ENCODE results near the gene SLU7. TPM values are rescaled to one million over a fixed set of nuclear protein-coding genes. Genes with fewer than 3 reads are reported as not detected.

Gene SLU7
- total RNA-seq, 1 donor from 2014 or later, result 41.2 TPM

GRCh38 chr5:160434022-160434531 lies 15.2 kb upstream of the SLU7 start:
- TF ChIP-seq, protein P1, sequence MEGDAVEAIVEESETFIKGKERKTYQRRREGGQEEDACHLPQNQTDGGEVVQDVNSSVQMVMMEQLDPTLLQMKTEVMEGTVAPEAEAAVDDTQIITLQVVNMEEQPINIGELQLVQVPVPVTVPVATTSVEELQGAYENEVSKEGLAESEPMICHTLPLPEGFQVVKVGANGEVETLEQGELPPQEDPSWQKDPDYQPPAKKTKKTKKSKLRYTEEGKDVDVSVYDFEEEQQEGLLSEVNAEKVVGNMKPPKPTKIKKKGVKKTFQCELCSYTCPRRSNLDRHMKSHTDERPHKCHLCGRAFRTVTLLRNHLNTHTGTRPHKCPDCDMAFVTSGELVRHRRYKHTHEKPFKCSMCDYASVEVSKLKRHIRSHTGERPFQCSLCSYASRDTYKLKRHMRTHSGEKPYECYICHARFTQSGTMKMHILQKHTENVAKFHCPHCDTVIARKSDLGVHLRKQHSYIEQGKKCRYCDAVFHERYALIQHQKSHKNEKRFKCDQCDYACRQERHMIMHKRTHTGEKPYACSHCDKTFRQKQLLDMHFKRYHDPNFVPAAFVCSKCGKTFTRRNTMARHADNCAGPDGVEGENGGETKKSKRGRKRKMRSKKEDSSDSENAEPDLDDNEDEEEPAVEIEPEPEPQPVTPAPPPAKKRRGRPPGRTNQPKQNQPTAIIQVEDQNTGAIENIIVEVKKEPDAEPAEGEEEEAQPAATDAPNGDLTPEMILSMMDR (IDR thresholded peaks at IDR 0.05; ENCODE audit: insufficient read depth, low read length, poor library complexity, severe bottlenecking), result no peak
- Histone ChIP-seq H3K36me3 (ENCODE audit: control insufficient read depth, insufficient read depth, low read length) (peaks cover 2% of the 10 kb centered on the region), H3K4me3 (ENCODE audit: low read depth, low read length) (no peak overlapping the region), H3K27me3 (ENCODE audit: control insufficient read depth, insufficient read depth, low read length) (no peaks in the 10 kb centered on the region)
- DNase-seq (ENCODE audit: low read depth), result peak; percentile 90

GRCh38 chr5:160432787-160433186 lies 13.9 kb upstream of the SLU7 start:
- H3K4me3 ChIP-seq (ENCODE audit: low read depth, low read length), result no peak overlapping the region
- H3K27me3 ChIP-seq (ENCODE audit: control insufficient read depth, insufficient read depth, low read length), result no peaks in the 10 kb centered on the region
- H3K36me3 ChIP-seq (ENCODE audit: control insufficient read depth, insufficient read depth, low read length), result peaks cover 2% of the 10 kb centered on the region
- no peak for DNase-seq (ENCODE audit: low read depth)
- TF ChIP-seq, protein P1 (IDR thresholded peaks at IDR 0.05; ENCODE audit: insufficient read depth, low read length, poor library complexity, severe bottlenecking), result no peak

- Histone ChIP-seq H3K36me3 (ENCODE audit: control insufficient read depth, insufficient read depth, low read length) (peaks cover 2% of the 10 kb centered on the region), H3K27me3 (ENCODE audit: control insufficient read depth, insufficient read depth, low read length) (no peaks in the 10 kb centered on the region), H3K4me3 (ENCODE audit: low read depth, low read length) (no peak overlapping the region)
- no peak for DNase-seq (ENCODE audit: low read depth)
- TF ChIP-seq, protein P1 (IDR thresholded peaks at IDR 0.05; ENCODE audit: insufficient read depth, low read length, poor library complexity, severe bottlenecking), result no peak
Observed at GRCh38 chr5:160432196-160432595, 13.3 kb upstream of the SLU7 start.

GRCh38 chr5:160427607-160428006 lies 8.7 kb upstream of the SLU7 start:
- H3K4me3 ChIP-seq (ENCODE audit: low read depth, low read length), result no peak overlapping the region
- H3K36me3 ChIP-seq (ENCODE audit: control insufficient read depth, insufficient read depth, low read length), result peaks cover 2% of the 10 kb centered on the region
- no peak for DNase-seq (ENCODE audit: low read depth)
- TF ChIP-seq, protein P1 (IDR thresholded peaks at IDR 0.05; ENCODE audit: insufficient read depth, low read length, poor library complexity, severe bottlenecking), result no peak
- H3K27me3 ChIP-seq (ENCODE audit: control insufficient read depth, insufficient read depth, low read length), result no peaks in the 10 kb centered on the region

DNA sequence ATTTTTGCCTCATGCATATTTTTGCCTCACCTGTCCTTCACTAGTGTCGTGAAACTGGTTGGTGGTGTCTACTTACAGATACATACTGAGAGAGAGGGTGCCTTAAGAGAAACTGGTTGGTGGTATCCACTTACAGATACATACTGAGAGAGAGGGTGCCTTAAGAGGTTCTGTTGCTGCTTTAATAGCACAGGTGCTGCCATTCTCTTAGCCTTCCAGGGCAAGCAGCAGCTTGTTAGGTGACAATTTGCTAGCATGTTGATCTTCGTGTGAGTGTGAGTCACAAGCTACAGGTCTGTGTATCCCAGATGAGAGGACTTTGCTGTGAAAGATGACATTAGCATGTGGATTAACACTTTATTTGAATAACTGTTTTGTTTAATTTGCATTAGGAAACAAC lies 4.2 kb upstream of the SLU7 start:
- DNase-seq (ENCODE audit: low read depth), result no peak
- Histone ChIP-seq H3K36me3 (ENCODE audit: control insufficient read depth, insufficient read depth, low read length) (no peaks in the 10 kb centered on the region), H3K4me3 (ENCODE audit: low read depth, low read length) (peak overlapping the region; percentile 77), H3K27me3 (ENCODE audit: control insufficient read depth, insufficient read depth, low read length) (no peaks in the 10 kb centered on the region)
- TF ChIP-seq, protein P1 (IDR thresholded peaks at IDR 0.05; ENCODE audit: insufficient read depth, low read length, poor library complexity, severe bottlenecking), result no peak

DNA sequence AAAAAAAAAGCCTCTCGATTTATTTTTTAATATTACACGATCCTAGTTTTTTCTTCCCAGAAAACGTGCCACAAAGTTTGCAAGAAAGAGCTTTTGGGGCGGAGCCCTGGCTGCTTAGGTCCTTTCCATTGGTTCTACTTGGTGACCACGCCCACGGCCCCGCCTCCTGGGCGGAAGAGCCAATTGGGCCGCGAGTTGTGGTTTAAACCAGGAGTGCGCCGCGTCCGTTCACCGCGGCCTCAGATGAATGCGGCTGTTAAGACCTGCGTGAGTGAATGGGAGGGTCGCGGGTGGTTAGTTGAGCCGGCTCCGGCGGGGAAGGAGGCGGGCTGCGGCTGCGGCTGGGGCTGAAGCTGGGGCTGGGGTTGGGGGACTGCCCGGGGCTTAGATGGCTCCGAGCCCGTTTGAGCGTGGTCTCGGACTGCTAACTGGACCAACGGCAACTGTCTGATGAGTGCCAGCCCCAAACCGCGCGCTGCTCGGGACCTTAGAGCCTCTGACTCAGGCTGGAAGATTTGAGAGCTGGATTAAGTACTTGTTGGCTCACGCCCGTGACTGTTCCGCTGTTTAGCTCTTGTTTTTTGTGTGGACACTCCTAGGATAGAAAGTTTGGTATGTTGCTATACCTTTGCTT lies 2.9 kb upstream of the SLU7 start, which contains the start of gene PTTG1:
Gene PTTG1 (plus strand): TSS at position 231 of the 634 bp plus-strand sequence. CDS start 458 bp downstream, outside the sequence.
- TF ChIP-seq, protein P1 (IDR thresholded peaks at IDR 0.05; ENCODE audit: insufficient read depth, low read length, poor library complexity, severe bottlenecking), result no peak
- H3K4me3 ChIP-seq (ENCODE audit: low read depth, low read length), result peak within 1 kb of the TSS; percentile 77
- DNase-seq (ENCODE audit: low read depth), result peak; percentile 93

More for the DNA sequence above, 2.9 kb upstream of the SLU7 start, which contains the start of gene PTTG1:
- H3K27me3 ChIP-seq (ENCODE audit: control insufficient read depth, insufficient read depth, low read length), result no peaks in the 10 kb centered on the region
- H3K36me3 ChIP-seq (ENCODE audit: control insufficient read depth, insufficient read depth, low read length), result no peaks in the 10 kb centered on the region

All from kidney epithelial cell (primary cell).